Peyer's patch (tissue), 4 donors: ENCODE measurements around the gene TMEM209. TPM values are rescaled to one million over a fixed set of nuclear protein-coding genes. Genes with fewer than 3 reads are reported as not detected.

Experiments used
- DNase-seq, 3 donors: peaks; one replicate each; pipeline ENCODE4 v3.0.0-alpha.2; 2017 to 2019
- H3K27ac ChIP-seq, 4 donors: fragments of 200-600 bp; sonication (generic); one replicate each; pipeline ENCODE4 v1.5.1; 2016 to 2019
- H3K27me3 ChIP-seq, 2 donors: fragments of 200-600 bp; sonication (generic); one replicate each; pipeline ENCODE4 v1.5.1; 2019
- H3K36me3 ChIP-seq, 3 donors: fragments of 200-600 bp; sonication (generic); one replicate each; pipeline ENCODE4 v1.5.1; 2016 to 2019
- H3K4me1 ChIP-seq, 4 donors: fragments of 200-600 bp; sonication (generic); one replicate each; pipeline ENCODE4 v1.5.1; 2016 to 2019
- H3K4me3 ChIP-seq, 4 donors: fragments of 200-600 bp; sonication (generic); 1 replicate in 3 of 4; 2 replicates in 1 of 4; pipeline ENCODE4 v1.5.1; 2016 to 2019; ENCODE audit warnings: mild to moderate bottlenecking in 1 of 4
- H3K9me3 ChIP-seq, 4 donors: fragments of 200-600 bp; sonication (generic); one replicate each; pipeline ENCODE4 v1.5.1; 2016 to 2019; ENCODE audit warnings: mild to moderate bottlenecking in 1 of 4
- CTCF ChIP-seq, 6 experiments: fragments of 450-650 bp in 4 of 6; fragments of 200-600 bp in 2 of 6; sonication (generic) in 1 of 6; IDR thresholded peaks; one replicate each; pipeline ENCODE4 v1.5.1; 2017 to 2019; ENCODE audit warnings: antibody characterized with exemption in 6 of 6, mild to moderate bottlenecking in 3 of 6, moderate library complexity in 1 of 6
- POLR2A ChIP-seq, 2 donors: fragments of 450-650 bp; IDR thresholded peaks; one replicate each; pipeline ENCODE4 v1.5.1; 2017; ENCODE audit warnings: antibody characterized with exemption in 2 of 2, mild to moderate bottlenecking in 2 of 2, moderate library complexity in 2 of 2
- total RNA-seq, 4 donors: library from RNA; depleted of rRNA; stranded (reverse); fragments of >200 nt; gene quantifications; one replicate each; pipeline ENCODE4 v1.1.0, GENCODE V29; 2016

TMEM209 gene
- total RNA-seq, 4 donors from 2014 or later: 11.6 to 17.2 (median 15.4) TPM

GRCh38 chr7:130219871-130220270, 14.7 kb upstream of the TMEM209 start:
- Histone ChIP-seq H3K27me3 (no peaks in the 10 kb centered on the region), H3K4me3 (no peak overlapping the region), H3K36me3 (no peaks in the 10 kb centered on the region), H3K4me1 (no peaks in the 10 kb centered on the region), H3K27ac (no peak overlapping the region), H3K9me3 (no peaks in the 10 kb centered on the region)
- no peak for DNase-seq
- TF ChIP-seq CTCF (IDR thresholded peaks at IDR 0.05): no peak

DNA sequence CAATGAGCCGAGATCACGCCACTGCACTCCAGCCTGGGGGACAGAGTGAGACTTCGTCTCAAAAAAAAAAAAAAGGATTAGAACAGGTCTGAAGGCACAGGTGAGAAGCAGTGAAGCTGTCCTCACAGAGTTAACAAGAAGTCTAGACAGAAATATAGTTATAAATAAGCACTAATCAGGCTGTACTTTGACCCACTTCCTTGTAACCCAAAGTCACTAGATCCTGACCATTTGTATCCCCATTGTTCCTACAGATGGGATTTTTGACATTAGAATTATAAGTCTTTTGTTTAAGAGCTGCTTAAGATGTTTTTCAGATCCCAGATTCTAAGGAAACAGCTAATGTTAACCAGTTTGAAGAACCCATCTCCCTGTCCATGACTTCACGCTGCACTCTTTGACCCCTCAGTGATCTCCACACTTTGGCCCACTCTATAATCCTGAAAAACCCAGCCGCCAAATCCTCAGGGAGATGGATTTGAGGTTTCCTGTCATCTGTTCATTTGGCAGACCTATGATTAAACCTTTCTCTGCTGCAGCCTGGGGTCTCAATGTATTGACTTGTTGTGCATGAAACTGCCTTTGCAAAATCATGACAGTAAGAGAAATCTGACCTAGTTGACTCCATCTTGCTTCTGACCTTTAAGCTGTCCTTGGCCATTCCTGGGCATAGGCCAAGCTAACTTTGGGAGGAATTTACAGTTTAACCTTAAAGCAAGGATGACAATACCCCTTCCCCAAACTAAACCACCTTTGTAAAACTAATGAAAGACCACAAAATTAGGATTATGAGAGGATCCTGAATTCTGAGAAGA, 13.8 kb upstream of the TMEM209 start:
- Histone ChIP-seq H3K36me3 (no peaks in the 10 kb centered on the region), H3K27ac (no peak overlapping the region), H3K27me3 (no peaks in the 10 kb centered on the region), H3K4me1 (no peaks in the 10 kb centered on the region), H3K9me3 (no peaks in the 10 kb centered on the region), H3K4me3 (no peak overlapping the region)
- TF ChIP-seq POLR2A (IDR thresholded peaks at IDR 0.05): no peak
- TF ChIP-seq CTCF (IDR thresholded peaks at IDR 0.05): no peak
- DNase-seq: no peak

DNA sequence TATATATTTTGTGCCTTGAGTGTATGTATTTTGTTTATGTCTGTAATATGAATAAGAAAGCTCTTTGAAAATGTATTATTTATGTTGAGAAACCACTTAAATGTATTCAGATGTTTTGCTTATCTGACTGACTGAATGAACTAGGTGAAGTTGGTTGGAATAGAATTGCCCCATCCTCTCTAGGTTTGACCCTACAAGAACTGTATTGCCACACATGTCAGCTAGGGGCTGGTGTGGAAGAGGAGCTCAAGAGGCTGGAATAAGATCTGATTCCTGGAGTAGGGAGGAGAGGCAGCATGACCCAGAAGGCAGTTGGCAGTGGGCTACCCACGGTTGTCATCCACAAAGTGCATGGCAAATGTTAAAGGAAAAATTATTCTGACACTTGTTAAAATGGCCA, 11.5 kb upstream of the TMEM209 start:
- H3K36me3 ChIP-seq: no peaks in the 10 kb centered on the region
- H3K4me1 ChIP-seq: no peaks in the 10 kb centered on the region
- TF ChIP-seq POLR2A (IDR thresholded peaks at IDR 0.05) (no peak), CTCF (IDR thresholded peaks at IDR 0.05) (no peak)
- no peaks in the 10 kb centered on the region for H3K9me3 ChIP-seq
- H3K27me3 ChIP-seq: no peaks in the 10 kb centered on the region
- DNase-seq: no peak
- no peak overlapping the region for H3K4me3 ChIP-seq
- H3K27ac ChIP-seq: no peak overlapping the region

- H3K4me1 ChIP-seq: no peaks in the 10 kb centered on the region
- H3K9me3 ChIP-seq: no peaks in the 10 kb centered on the region
- no peak for DNase-seq
- H3K27ac ChIP-seq: no peak overlapping the region
- TF ChIP-seq POLR2A (IDR thresholded peaks at IDR 0.05) (no peak), CTCF (IDR thresholded peaks at IDR 0.05) (no peak)
- no peak overlapping the region for H3K4me3 ChIP-seq
- no peaks in the 10 kb centered on the region for H3K27me3 ChIP-seq
- H3K36me3 ChIP-seq: no peaks in the 10 kb centered on the region
These were observed 10.8 kb upstream of the TMEM209 start for GRCh38 chr7:130216025-130216424.

DNA sequence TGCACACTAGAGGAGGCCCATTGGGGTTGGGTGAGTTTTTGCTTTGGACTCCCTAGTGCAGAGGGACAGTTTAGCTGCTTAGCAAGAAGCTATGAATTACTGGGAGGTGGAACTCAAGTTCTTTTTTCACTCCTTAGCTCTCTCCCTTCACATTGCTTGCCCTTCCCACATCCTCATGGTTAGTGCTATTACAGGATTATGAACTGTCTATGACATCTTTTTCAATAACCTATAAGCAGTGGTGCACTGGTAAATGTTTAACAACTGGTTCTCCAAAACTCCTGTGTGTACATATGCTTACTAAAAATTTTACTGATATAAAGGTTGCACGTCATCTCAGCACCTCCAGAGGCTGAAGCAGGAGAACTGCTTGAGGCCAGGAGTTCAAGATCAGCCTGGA, 8.6 kb upstream of the TMEM209 start:
- H3K4me1 ChIP-seq: no peaks in the 10 kb centered on the region
- H3K9me3 ChIP-seq: no peaks in the 10 kb centered on the region
- no peaks in the 10 kb centered on the region for H3K27me3 ChIP-seq
- no peak overlapping the region for H3K4me3 ChIP-seq
- H3K27ac ChIP-seq: no peak overlapping the region
- H3K36me3 ChIP-seq: no peaks in the 10 kb centered on the region
- TF ChIP-seq CTCF (IDR thresholded peaks at IDR 0.05): no peak
- TF ChIP-seq POLR2A (IDR thresholded peaks at IDR 0.05): no peak
- DNase-seq: no peak
